GM12872 (cell line): ENCODE data around the gene UBE3B.

Source experiments
- TF ChIP-seq, protein P1 (sequence below): IDR thresholded peaks from 3 replicates; pipeline ENCODE4 v1.5.1; 2011; ENCODE audit warnings: low read depth, mild to moderate bottlenecking, low read length, moderate library complexity; ENCODE audit not compliant: insufficient read depth

Gene UBE3B

DNA sequence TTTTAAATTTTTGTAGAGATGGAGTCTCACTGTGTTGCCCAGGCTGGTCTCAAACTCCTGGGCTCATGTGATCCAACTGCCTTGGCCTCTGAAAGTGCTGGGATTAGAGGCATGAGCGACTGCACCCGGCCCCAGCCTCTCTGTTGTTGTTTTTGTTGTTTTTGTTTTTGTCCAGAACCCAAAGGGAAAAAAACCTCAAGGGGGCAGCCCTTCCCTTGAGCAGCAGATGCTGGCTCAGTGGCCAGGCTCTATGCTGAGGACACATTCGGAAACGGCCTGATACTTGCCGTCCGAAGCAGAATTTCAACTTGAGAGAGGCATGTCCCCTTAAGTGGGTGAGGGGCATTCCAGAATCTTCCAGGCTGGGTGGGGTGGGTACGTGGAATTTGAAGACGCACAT, 102.8 kb downstream of the UBE3B start:
- TF ChIP-seq, protein P1, sequence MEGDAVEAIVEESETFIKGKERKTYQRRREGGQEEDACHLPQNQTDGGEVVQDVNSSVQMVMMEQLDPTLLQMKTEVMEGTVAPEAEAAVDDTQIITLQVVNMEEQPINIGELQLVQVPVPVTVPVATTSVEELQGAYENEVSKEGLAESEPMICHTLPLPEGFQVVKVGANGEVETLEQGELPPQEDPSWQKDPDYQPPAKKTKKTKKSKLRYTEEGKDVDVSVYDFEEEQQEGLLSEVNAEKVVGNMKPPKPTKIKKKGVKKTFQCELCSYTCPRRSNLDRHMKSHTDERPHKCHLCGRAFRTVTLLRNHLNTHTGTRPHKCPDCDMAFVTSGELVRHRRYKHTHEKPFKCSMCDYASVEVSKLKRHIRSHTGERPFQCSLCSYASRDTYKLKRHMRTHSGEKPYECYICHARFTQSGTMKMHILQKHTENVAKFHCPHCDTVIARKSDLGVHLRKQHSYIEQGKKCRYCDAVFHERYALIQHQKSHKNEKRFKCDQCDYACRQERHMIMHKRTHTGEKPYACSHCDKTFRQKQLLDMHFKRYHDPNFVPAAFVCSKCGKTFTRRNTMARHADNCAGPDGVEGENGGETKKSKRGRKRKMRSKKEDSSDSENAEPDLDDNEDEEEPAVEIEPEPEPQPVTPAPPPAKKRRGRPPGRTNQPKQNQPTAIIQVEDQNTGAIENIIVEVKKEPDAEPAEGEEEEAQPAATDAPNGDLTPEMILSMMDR: no peak

- TF ChIP-seq, protein P1: no peak
These were observed 103.4 kb downstream of the UBE3B start for GRCh38 chr12:109580684-109581333.

DNA sequence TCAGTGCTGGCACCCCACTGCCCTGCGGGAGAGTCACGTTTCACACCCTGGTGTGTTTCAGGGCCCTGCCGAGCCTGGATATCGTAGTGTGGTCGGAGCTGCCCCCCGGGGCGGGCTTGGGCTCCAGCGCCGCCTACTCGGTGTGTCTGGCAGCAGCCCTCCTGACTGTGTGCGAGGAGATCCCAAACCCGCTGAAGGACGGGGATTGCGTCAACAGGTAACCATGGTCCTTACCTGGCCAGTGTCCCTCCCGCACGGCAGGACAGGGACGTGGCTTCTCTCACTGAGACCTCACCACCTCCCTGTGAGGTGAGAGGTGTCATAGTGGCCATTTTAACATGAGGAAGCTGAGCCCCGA, 103.9 kb downstream of the UBE3B start:
- TF ChIP-seq, protein P1: no peak

- TF ChIP-seq, protein P1: no peak
These were observed 104.4 kb downstream of the UBE3B start for GRCh38 chr12:109581856-109582255.

DNA sequence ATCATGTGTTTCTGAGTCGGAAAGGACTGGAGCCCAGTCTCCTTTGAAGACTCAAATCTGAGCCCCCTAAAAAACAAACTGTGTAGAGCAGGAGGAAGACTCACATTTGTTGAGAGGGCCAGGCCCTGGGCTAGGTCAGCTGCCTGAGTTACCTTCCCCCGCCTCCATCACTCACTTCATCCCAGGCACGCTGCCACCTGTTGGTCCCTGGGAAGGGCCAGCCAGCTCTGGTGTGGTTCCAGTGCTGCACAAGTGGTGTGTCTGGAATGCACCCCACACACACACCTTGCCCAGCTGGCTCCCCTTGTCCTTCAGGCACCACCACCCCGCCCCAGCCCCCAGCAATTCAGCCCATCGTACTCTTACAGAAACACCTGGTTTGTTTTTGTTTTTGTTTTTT, 105.2 kb downstream of the UBE3B start:
- TF ChIP-seq, protein P1: no peak

GRCh38 chr12:109583733-109584132, 106.3 kb downstream of the UBE3B start:
- TF ChIP-seq, protein P1: no peak
